Effector memory CD8-positive, alpha-beta T cell (primary cell): ENCODE measurements around the gene PDIA2.
A peak's percentile ranks its signal among the peaks of the same experiment; 100 is the strongest.

Experiments
- ATAC-seq: fragments of 150-1000 bp; cut with Tn5 transposase; replicated peaks from 2 replicates; pipeline ENCODE4 v1.10.0; 2021; ENCODE audit warnings: mild to moderate bottlenecking, moderate library complexity
- DNase-seq, 3 experiments: peaks; one replicate each; pipeline ENCODE4 v3.0.0; 2021
- H3K27ac Mint-ChIP-seq, 2 donors: one replicate each; pipeline ENCODE4 v1.8.0; 2022; ENCODE audit warnings: mild to moderate bottlenecking in 2 of 2, mixed read lengths in 2 of 2, moderate library complexity in 2 of 2
- H3K27me3 Mint-ChIP-seq, 2 donors: one replicate each; pipeline ENCODE4 v1.8.0; 2022; ENCODE audit warnings: mixed read lengths in 2 of 2
- H3K36me3 Mint-ChIP-seq: one replicate; pipeline ENCODE4 v1.8.0; 2022; ENCODE audit warnings: mild to moderate bottlenecking, moderate library complexity, mixed read lengths; ENCODE audit not compliant: insufficient read depth
- H3K4me1 Mint-ChIP-seq, 2 donors: one replicate each; pipeline ENCODE4 v1.8.0; 2022; ENCODE audit warnings: low read depth in 2 of 2, mixed read lengths in 2 of 2
- H3K4me3 Mint-ChIP-seq, 2 donors: one replicate each; pipeline ENCODE4 v1.8.0; 2022; ENCODE audit warnings: mild to moderate bottlenecking in 2 of 2, mixed read lengths in 2 of 2, moderate library complexity in 2 of 2
- H3K9me3 Mint-ChIP-seq, 2 donors: one replicate each; pipeline ENCODE4 v1.8.0; 2022; ENCODE audit warnings: mixed read lengths in 2 of 2

The PDIA2 gene

GRCh38 chr16:290015-290680 is 7.2 kb downstream of the PDIA2 start:
- no peak overlapping the region for H3K27ac Mint-ChIP-seq
- DNase-seq (no peak), ATAC-seq (no peak)
- H3K9me3 Mint-ChIP-seq: no peaks in the 10 kb centered on the region
- H3K36me3 Mint-ChIP-seq: peaks cover 67% of the 10 kb centered on the region
- peaks cover 0 to 2% of the 10 kb centered on the region in 2 donors for H3K4me1 Mint-ChIP-seq
- H3K27me3 Mint-ChIP-seq: no peaks in the 10 kb centered on the region
- no peak overlapping the region for H3K4me3 Mint-ChIP-seq

GRCh38 chr16:290681-291405 is 7.9 kb downstream of the PDIA2 start:
- no peak for ATAC-seq
- Mint-ChIP-seq H3K36me3 (peaks cover 69% of the 10 kb centered on the region), H3K27ac (no peak overlapping the region), H3K9me3 (no peaks in the 10 kb centered on the region), H3K27me3 (no peaks in the 10 kb centered on the region), H3K4me1 (peaks cover 0 to 2% of the 10 kb centered on the region in 2 donors), H3K4me3 (no peak overlapping the region)
- no peak for DNase-seq

GRCh38 chr16:291539-291938 is 8.6 kb downstream of the PDIA2 start:
- Mint-ChIP-seq H3K27ac (no peak overlapping the region), H3K4me1 (peaks cover 0 to 2% of the 10 kb centered on the region in 2 donors), H3K9me3 (no peaks in the 10 kb centered on the region), H3K4me3 (no peak overlapping the region), H3K36me3 (peaks cover 68% of the 10 kb centered on the region), H3K27me3 (no peaks in the 10 kb centered on the region)
- no peak for DNase-seq
- no peak for ATAC-seq

- no peaks in the 10 kb centered on the region for H3K27me3 Mint-ChIP-seq
- ATAC-seq (no peak), DNase-seq (no peak)
- no peak overlapping the region for H3K27ac Mint-ChIP-seq
- no peak overlapping the region for H3K4me3 Mint-ChIP-seq
- H3K9me3 Mint-ChIP-seq: no peaks in the 10 kb centered on the region
- H3K36me3 Mint-ChIP-seq: peaks cover 68% of the 10 kb centered on the region
- peaks cover 0 to 2% of the 10 kb centered on the region in 2 donors for H3K4me1 Mint-ChIP-seq
These were observed 10.2 kb downstream of the PDIA2 start for GRCh38 chr16:293043-293775.

GRCh38 chr16:296276-296675 is 13.3 kb downstream of the PDIA2 start:
- H3K4me1 Mint-ChIP-seq: peaks cover 0 to 2% of the 10 kb centered on the region in 2 donors
- H3K27me3 Mint-ChIP-seq: no peaks in the 10 kb centered on the region
- peaks cover 73% of the 10 kb centered on the region for H3K36me3 Mint-ChIP-seq
- no peaks in the 10 kb centered on the region for H3K9me3 Mint-ChIP-seq
- H3K27ac Mint-ChIP-seq: no peak overlapping the region
- no peak for DNase-seq
- H3K4me3 Mint-ChIP-seq: no peak overlapping the region
- ATAC-seq: no peak

- Mint-ChIP-seq H3K27me3 (no peaks in the 10 kb centered on the region), H3K36me3 (peaks cover 68% of the 10 kb centered on the region), H3K27ac (no peak overlapping the region), H3K9me3 (no peaks in the 10 kb centered on the region), H3K4me3 (no peak overlapping the region), H3K4me1 (no peaks in the 10 kb centered on the region)
- ATAC-seq (no peak), DNase-seq (no peak)
These were observed 14.0 kb downstream of the PDIA2 start for GRCh38 chr16:296806-297510.

GRCh38 chr16:297832-298231 is 14.9 kb downstream of the PDIA2 start:
- Mint-ChIP-seq H3K9me3 (no peaks in the 10 kb centered on the region), H3K36me3 (peaks cover 69% of the 10 kb centered on the region), H3K4me3 (no peak overlapping the region), H3K27me3 (no peaks in the 10 kb centered on the region), H3K27ac (no peak overlapping the region), H3K4me1 (no peaks in the 10 kb centered on the region)
- no peak for ATAC-seq
- DNase-seq: no peak

- Mint-ChIP-seq H3K9me3 (no peaks in the 10 kb centered on the region), H3K4me1 (peaks cover 4% of the 10 kb centered on the region in 2 donors), H3K4me3 (no peak overlapping the region), H3K27me3 (no peaks in the 10 kb centered on the region), H3K36me3 (peaks cover 64% of the 10 kb centered on the region), H3K27ac (peak overlapping the region in 1 of 2 donors; percentile 35)
- DNase-seq (no peak), ATAC-seq (no peak)
These were observed 18.3 kb downstream of the PDIA2 start for GRCh38 chr16:301235-301634.

- no peak overlapping the region for H3K4me3 Mint-ChIP-seq
- H3K4me1 Mint-ChIP-seq: peaks cover 6 to 9% of the 10 kb centered on the region in 2 donors
- peaks cover 66% of the 10 kb centered on the region for H3K36me3 Mint-ChIP-seq
- no peak overlapping the region for H3K27ac Mint-ChIP-seq
- ATAC-seq (no peak), DNase-seq (no peak)
- H3K9me3 Mint-ChIP-seq: no peaks in the 10 kb centered on the region
- H3K27me3 Mint-ChIP-seq: no peaks in the 10 kb centered on the region
These were observed 19.0 kb downstream of the PDIA2 start for GRCh38 chr16:301950-302349.

- Mint-ChIP-seq H3K36me3 (peaks cover 72% of the 10 kb centered on the region), H3K27me3 (no peaks in the 10 kb centered on the region), H3K9me3 (no peaks in the 10 kb centered on the region), H3K4me1 (peaks cover 9 to 16% of the 10 kb centered on the region in 2 donors), H3K27ac (peak overlapping the region in 1 of 2 donors; percentile 31), H3K4me3 (no peak overlapping the region)
- DNase-seq: no peak
- no peak for ATAC-seq
These were observed 21.0 kb downstream of the PDIA2 start for GRCh38 chr16:303760-304505.

GRCh38 chr16:305916-306626 is 23.1 kb downstream of the PDIA2 start:
- no peak for ATAC-seq
- peak overlapping the region; percentile 44 for H3K27ac Mint-ChIP-seq
- no peak for DNase-seq
- H3K4me3 Mint-ChIP-seq: peak overlapping the region in 1 of 2 donors; percentile 36
- peaks cover 69% of the 10 kb centered on the region for H3K36me3 Mint-ChIP-seq
- H3K4me1 Mint-ChIP-seq: peaks cover 14 to 24% of the 10 kb centered on the region in 2 donors
- no peaks in the 10 kb centered on the region for H3K27me3 Mint-ChIP-seq
- no peaks in the 10 kb centered on the region for H3K9me3 Mint-ChIP-seq

- DNase-seq (no peak), ATAC-seq (no peak)
- H3K36me3 Mint-ChIP-seq: peaks cover 73% of the 10 kb centered on the region
- no peaks in the 10 kb centered on the region for H3K27me3 Mint-ChIP-seq
- peaks cover 20 to 25% of the 10 kb centered on the region in 2 donors for H3K4me1 Mint-ChIP-seq
- peak overlapping the region; percentile 26 to 44 for H3K27ac Mint-ChIP-seq
- H3K9me3 Mint-ChIP-seq: no peaks in the 10 kb centered on the region
- no peak overlapping the region for H3K4me3 Mint-ChIP-seq
These were observed 24.0 kb downstream of the PDIA2 start for GRCh38 chr16:306911-307370.
